ACHN (cell line): ENCODE data around the gene NANOG.
"Not testable (repeated sequence)": the region's sequence is repeated elsewhere in the genome, so short reads cannot be mapped to it uniquely, and the experiment has no call there.

Source experiments
- DNase-seq: peaks from one replicate; pipeline ENCODE4 v3.0.0-alpha.2; 2015
- in situ Hi-C: cut with HindIII; loops from 2 replicates; pipeline ENCODE4 v1.10.0; 2017; ENCODE audit warnings: low sequenced_read_pairs, low pct_ligation_motif_present, low pct_unique_long_range_greater_than_20kb

NANOG gene

DNA sequence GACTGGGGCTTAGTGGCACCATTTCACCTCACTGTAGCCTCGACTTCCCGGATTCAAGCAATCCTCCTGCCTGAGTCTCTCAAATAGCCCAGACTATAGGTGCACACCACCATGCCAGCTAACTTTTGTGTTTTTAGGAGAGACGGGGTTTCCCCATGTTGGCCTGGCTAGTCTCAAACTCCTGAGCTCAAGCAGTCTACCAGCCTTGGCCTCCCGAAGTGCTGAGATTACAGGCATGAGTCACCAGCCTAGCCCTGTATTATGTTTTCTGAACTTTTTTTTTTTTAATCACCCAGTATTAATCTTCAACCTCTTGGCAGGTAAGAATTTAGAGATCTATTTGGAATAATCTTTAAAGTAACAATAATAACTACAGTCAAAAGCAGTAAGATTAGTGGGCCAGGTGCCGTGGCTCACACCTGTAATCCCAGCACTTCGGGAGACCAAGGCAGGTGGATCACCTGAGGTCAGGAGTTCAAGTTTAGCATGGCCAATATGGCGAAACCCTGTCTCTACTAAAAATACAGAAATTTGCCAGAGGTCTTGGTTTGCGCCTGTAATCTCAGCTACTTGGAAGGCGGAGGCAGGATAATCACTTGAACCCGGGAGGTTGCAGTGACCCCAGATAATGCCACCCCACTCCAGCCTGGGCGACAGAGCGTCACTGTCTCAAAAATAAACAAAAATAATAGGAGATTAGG is 8.6 kb downstream of the NANOG start:
- in situ Hi-C loops = no loop called here
- no peak for DNase-seq

DNA sequence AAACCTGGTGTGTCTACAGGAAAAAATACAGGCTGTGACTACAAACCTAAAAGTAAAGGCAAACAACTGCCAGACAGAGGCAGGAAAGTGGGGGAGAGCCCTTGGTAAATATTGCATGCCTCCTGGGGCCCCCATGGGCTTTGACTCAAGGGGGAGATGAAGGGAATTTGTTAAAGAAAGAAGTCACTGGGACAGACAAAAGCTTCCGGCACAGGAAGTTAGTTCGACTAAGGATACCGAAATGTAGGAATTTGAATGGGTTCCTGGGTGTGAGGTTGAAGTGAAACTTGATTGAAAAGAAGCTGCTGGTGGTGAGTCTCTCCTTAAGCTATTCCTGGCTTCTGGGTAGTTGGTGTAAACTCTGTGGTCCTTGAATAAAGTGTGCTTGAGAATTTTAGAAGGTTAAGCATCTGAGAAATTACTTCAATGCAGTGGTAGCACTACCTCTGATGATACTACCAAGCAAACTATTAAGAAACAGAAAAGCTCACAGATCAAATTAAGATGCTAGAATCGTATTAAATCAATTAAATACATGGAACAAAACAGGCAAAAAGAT is 9.6 kb downstream of the NANOG start:
- DNase-seq, in situ Hi-C loops: not testable (repeated sequence)

- no peak for DNase-seq
- in situ Hi-C loops = no loop called here
Measured at GRCh38 chr12:7801460-7801859, 12.3 kb downstream of the NANOG start.

DNA sequence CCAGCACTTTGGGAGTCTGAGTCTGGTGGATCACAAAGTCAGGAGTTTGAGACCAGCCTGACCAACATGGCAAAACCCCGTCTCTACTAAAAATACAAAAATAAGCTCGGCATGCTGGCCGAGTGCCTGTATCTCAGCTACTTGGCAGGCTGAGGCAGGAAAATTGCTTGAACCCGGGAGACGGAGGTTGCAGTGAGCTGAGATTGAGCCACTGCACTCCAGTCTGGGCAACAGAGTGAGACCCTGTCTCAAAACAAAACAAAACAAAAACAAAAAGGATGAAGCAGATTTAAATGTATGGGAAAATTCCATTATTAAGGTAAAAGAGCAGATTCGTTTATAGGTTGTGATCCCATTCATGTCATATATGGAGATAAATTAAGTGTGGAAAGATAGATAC is 17.1 kb downstream of the NANOG start:
- DNase-seq, in situ Hi-C loops: not testable (repeated sequence)

- peak; percentile 78 for DNase-seq
- in situ Hi-C loops = no loop called here
Measured at GRCh38 chr12:7806863-7807487, 17.8 kb downstream of the NANOG start.

- in situ Hi-C loops, DNase-seq: not testable (repeated sequence)
Measured at GRCh38 chr12:7825754-7826153, 36.6 kb downstream of the NANOG start.

DNA sequence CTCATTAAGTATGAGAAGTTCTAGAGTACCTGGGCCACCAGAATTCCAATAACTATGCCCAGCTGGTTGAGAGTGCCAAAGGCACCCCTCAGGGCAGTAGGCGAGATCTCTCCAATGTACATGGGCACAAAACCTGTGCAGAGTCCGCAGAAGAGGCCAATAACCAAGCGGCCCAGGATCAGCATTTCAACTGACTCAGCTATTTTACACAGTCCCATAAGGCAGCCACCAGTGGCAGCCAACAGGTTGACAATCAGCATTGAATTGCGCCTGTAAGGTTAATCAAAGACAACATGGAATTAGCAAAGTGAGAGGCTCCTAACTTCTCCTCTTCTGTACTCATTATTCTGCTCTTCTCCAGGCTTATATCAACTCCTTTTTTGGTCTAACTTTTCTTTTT is 40.5 kb downstream of the NANOG start:
- in situ Hi-C loops, DNase-seq: not testable (repeated sequence)

DNA sequence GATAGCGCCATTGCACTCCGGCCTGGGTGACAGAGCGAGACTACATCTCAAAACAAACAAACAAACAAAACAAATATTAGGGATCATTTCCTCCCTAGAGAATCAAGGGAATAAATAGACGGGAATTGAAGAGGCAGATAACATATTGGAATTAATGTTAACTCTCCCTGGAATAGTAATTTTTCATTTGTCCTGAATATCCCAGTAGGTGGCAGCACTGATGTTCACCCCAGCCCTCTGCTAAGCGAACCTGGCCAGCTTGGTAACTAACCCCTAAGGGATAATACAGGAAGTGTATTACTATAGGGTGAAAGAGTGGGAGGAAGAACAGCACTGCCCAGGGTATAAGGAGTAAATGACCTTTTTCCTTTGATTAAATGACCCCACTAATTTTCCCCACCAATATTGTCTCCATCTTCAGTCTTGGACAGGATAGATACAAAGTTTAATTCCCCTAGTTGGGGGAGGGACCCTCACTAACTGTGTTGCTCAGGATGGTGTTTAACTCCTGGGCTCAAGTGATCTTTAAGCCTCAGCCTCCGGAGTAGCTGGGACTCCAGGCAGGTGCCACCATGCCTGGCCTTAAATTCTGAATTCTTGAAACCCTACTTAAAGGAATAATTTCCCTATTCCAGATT is 43.0 kb downstream of the NANOG start:
- peak; percentile 82 for DNase-seq
- in situ Hi-C loops = no loop called here

GRCh38 chr12:7833201-7833600 is 44.0 kb downstream of the NANOG start:
- DNase-seq, in situ Hi-C loops: not testable (repeated sequence)

DNA sequence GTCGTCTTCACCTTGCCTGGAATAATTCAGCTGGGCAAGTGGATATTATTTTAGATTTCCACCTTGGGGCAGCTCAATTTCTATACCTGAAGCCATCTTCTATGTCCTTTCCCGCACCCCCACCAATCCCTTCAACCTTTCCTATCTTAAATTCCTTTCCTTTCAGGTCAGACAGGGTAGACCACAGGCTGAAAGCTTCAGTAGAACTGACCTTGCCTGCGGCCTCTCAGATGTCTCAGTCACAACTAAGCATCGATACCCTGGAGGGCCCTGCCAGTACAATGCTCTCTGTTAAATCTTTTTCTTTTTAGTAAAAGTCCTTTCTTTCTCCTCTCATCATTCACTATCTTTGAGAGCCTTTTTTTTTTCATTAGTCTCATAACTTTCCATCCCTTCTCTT is 44.6 kb downstream of the NANOG start:
- DNase-seq = no peak
- in situ Hi-C loops = no loop called here

DNA sequence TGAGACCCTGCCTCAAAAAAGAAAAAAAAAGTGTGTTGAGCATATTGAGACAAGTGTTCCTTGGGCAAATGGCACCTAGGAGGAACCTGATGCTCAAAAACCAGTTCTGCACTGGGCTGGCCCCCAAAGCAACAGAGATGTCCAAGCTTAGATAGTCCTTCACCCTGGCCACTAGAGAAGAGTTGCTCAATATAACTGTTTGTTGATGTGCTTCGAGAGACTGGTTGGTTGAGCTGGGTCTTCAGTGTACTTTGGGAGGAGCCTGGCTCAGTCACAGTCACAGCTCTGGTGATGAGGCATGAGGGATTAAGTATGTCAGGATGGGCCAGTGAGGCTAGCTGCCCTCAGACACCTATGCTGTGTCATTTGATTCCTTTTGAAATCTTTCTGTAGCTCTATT is 45.5 kb downstream of the NANOG start:
- in situ Hi-C loops = no loop called here
- no peak for DNase-seq

DNA sequence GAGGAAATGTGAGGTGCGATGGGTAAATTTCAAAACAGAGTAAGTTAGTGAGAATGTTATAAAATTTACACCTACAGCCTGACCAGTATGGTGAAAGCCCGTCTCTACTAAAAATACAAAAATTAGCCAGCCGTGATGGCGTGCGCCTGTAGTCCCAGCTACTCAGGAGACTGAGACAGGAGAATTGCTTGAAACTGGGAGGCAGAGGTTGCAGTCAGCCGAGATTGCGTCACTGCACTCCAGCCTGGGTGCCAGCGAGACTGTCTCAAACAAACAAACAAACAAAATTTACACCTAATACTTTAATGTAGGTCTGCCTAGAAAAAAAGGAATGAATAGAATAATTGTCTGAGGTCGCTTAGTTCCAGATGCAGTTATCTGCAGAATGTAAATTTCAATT is 45.9 kb downstream of the NANOG start:
- in situ Hi-C loops = no loop called here
- no peak for DNase-seq

DNA sequence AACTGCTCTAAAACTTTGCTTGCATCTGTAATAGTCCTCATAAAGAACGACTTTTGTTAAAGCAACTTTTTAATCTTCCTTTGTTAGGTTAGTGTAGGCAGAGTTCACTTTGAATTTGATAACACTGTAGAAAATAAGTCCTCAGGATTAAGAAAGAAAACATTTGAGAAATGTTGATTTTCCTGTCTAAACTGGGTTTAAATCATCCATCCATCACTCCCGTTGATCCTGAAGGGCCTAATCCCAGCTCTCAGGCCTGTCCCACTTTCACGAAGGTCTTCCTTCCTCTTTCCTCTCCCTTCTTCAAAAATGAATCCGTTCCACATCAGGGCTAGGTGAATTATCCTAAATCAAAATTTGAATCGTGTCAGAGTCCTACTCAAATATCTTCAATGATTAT is 46.6 kb downstream of the NANOG start:
- in situ Hi-C loops = no loop called here
- no peak for DNase-seq

GRCh38 chr12:7837366-7837765 is 48.2 kb downstream of the NANOG start:
- in situ Hi-C loops = no loop called here
- no peak for DNase-seq

GRCh38 chr12:7839226-7839625 is 50.0 kb downstream of the NANOG start:
- DNase-seq, in situ Hi-C loops: not testable (repeated sequence)

GRCh38 chr12:7839848-7840247 is 50.6 kb downstream of the NANOG start:
- in situ Hi-C loops = not testable (repeated sequence)

DNA sequence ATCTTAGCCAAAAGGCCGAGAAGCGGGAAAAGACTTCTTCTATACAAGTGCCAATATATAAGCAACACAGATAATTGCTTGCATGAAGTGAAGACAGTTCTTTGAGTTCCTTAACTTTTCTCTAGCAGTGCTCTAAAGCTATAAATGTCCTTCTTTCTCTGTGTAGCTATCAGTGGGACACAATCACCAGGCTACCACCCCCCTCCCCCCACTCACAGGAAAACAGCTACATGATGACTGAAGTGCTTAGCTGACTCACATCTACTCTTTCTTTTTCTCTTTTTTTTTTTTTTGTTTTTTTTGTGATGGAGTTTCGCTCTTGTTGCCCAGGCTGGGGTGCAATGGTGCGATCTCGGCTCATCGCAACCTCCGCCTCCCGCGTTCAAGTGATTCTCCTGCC is 53.2 kb downstream of the NANOG start:
- in situ Hi-C loops, DNase-seq: not testable (repeated sequence)

More at GRCh38 chr12:7839848-7840247, 50.6 kb downstream of the NANOG start:
- not testable (repeated sequence) for DNase-seq

DNA sequence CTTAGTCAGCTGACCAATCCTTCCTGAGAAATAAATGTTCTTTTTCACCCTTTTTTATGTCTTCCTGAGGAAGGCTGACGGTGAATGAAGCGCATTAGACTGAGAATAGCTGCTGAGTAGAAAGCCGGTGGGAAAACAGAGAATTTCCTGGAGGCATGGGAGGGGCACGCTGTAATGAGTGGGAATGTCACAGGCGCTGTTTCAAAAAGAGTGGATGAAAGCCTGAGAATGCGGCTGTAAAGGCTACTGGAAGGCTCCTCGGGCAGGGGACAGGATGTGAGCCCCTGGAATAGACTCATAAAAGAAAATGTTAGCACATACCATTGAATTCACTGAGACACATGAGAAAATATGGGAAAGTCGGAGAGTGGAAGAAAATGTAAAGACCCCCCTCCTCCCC is 53.9 kb downstream of the NANOG start:
- DNase-seq, in situ Hi-C loops: not testable (repeated sequence)

DNA sequence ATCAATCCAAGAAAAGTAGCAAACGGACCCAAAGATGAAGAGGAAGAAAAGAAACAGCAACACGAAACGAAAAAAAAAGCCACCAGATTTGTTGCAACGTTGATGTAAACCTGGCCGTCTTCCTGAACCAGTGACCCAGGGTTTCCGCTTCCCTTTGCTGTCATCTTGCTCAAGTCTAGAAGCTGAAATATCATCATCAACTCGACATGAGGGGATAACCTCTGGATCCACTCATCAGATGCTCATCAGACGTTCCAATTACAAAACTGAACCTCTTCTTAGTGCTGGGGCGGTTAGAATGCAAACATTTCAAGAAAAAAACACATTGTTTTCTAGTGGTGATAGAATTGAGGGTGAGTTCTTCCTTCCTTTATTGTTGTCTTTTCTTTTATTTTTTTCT is 54.4 kb downstream of the NANOG start:
- not testable (repeated sequence) for DNase-seq

More for the DNA sequence above, 54.4 kb downstream of the NANOG start:
- in situ Hi-C loops = not testable (repeated sequence)
